Measurements from ENCODE around the gene METRN.

METRN gene

GRCh38 chr16:761625-762513, 47.0 kb downstream of the METRN start:
- no peak for DNase-seq

- DNase-seq: no peak
These were observed 47.8 kb downstream of the METRN start for GRCh38 chr16:762595-763268.

DNA sequence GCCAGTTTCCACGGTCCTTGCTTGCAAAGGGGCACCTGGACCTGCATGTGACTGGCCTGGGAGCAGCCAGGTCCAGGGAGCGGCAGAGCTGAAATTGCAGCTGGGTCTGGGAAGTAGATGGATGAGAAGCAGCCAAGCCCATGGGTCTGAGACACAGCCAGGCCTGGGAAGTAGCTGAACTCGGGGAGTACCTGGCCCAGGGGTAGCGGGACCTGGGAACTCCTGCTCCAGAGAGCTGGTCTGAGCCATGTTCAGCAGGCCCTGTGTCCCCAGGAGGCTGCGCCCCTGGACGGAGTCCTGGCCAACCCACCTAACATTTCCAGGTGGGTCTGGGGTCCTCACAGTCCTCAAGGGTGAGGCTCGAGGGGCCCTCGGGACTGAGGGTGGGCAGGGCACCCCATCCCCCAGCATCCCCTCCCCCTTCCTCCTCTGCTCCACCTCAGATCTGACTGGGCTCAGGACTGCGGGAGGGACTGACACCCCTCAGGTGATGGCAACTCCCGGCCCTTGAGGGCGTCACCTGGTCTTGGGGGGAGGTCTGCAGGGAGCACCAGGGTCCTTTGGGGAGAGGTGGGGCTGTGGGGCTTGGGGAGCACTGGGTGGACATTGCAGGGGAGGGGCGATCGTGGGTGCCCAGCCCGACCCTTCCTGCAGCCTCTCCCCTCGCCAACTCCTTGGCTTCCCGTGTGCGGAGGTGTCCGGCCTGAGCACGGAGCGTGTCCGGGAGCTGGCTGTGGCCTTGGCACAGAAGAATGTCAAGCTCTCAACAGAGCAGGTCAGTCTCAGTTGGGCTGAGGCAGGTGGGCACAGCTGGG, 48.7 kb downstream of the METRN start:
- DNase-seq: no peak

- DNase-seq: no peak
These were observed 49.3 kb downstream of the METRN start for GRCh38 chr16:764184-764750.

DNA sequence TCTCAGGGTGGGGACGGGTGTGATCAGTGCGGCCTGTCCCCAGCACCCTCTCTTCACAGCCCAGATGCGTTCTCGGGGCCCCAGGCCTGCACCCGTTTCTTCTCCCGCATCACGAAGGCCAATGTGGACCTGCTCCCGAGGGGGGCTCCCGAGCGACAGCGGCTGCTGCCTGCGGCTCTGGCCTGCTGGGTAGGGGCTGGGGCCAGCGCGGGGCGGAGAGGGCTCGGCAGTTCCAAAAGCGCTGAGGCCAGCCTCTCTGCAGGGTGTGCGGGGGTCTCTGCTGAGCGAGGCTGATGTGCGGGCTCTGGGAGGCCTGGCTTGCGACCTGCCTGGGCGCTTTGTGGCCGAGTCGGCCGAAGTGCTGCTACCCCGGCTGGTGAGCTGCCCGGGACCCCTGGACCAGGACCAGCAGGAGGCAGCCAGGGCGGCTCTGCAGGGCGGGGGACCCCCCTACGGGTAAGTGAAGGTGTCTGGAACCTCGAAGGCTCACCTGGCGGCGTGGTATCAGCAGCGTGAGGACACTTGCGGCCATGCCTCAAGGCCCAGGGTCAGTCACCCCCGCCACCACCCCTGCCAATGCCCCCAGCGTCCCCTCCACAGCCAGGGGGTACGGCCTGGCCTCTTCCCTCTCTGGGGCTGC, 50.0 kb downstream of the METRN start:
- DNase-seq: no peak

GRCh38 chr16:765488-765865, 50.6 kb downstream of the METRN start:
- no peak for DNase-seq

DNA sequence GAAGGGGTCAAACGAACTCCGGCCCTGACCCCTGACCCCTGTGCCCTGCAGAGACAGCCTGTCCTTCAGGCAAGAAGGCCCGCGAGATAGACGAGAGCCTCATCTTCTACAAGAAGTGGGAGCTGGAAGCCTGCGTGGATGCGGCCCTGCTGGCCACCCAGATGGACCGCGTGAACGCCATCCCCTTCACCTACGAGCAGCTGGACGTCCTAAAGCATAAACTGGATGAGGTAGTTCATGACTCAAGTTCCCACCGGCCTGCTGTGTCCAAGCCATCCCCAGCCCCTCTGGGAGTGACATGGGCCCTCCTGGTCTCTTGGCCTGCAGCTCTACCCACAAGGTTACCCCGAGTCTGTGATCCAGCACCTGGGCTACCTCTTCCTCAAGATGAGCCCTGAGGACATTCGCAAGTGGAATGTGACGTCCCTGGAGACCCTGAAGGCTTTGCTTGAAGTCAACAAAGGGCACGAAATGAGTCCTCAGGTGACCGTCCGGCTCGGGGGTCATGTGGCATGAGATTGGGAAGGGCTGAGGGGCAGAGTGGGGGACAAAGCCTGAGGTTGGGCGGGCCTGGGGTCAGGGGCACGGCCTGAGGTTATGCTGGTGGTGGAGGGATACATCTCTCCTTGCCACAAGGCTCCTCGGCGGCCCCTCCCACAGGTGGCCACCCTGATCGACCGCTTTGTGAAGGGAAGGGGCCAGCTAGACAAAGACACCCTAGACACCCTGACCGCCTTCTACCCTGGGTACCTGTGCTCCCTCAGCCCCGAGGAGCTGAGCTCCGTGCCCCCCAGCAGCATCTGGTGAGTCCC, 51.3 kb downstream of the METRN start:
- no peak for DNase-seq

- no peak for DNase-seq
These were observed 52.1 kb downstream of the METRN start for GRCh38 chr16:766820-767640.

GRCh38 chr16:767743-768235, 52.9 kb downstream of the METRN start:
- DNase-seq: no peak

DNA sequence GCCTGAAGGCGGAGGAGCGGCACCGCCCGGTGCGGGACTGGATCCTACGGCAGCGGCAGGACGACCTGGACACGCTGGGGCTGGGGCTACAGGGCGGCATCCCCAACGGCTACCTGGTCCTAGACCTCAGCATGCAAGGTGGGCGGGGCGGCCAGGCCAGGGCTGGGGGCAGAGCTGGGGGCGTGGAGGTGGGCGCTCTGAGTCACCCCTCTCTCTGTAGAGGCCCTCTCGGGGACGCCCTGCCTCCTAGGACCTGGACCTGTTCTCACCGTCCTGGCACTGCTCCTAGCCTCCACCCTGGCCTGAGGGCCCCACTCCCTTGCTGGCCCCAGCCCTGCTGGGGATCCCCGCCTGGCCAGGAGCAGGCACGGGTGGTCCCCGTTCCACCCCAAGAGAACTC, 53.5 kb downstream of the METRN start:
- DNase-seq: no peak

All from stimulated activated CD4-positive, alpha-beta T cell treated with anti-CD3 and anti-CD28 coated beads, Interleukin-4, amount 100 ng/mL, for 1 hour (primary cell).